ENCODE measurements around the gene MSANTD3. TPM values are rescaled to one million over a fixed set of nuclear protein-coding genes. Genes with fewer than 3 reads are reported as not detected.

MSANTD3 gene
- total RNA-seq, 2 experiments from 2014 or later, result 16.0 to 17.6 TPM

- no peak overlapping the region for H3K4me3 Mint-ChIP-seq
- H3K9me3 Mint-ChIP-seq, result no peaks in the 10 kb centered on the region
- H3K36me3 Mint-ChIP-seq, result no peaks in the 10 kb centered on the region
- H3K4me1 Mint-ChIP-seq, result no peaks in the 10 kb centered on the region
- H3K27me3 Mint-ChIP-seq, result no peaks in the 10 kb centered on the region
- no peak overlapping the region for H3K27ac Mint-ChIP-seq
- DNase-seq, result no peak
Observed at GRCh38 chr9:100499460-100499859, 72.5 kb downstream of the MSANTD3 start.

DNA sequence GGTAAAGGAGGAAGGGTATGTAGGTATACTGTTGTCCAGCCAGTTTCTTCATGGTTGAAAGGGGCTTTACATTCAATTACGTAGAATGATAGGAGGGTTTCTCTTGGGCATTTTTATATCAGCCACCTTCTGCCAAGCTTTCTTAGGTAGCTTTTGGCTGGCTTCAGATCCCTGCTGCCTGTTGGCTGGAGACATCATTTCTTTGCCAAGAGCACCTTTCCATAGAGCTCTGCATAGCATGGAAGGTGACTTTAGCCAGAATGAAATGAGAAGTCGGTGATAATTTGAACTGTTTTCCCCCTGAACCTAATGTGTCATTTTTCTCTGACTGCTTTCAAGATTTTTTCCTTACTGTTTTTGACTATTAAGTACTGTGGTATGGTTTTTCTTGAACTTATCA is 72.9 kb downstream of the MSANTD3 start:
- no peaks in the 10 kb centered on the region for H3K36me3 Mint-ChIP-seq
- no peak for DNase-seq
- H3K9me3 Mint-ChIP-seq, result no peaks in the 10 kb centered on the region
- no peak overlapping the region for H3K27ac Mint-ChIP-seq
- no peaks in the 10 kb centered on the region for H3K27me3 Mint-ChIP-seq
- no peaks in the 10 kb centered on the region for H3K4me1 Mint-ChIP-seq
- H3K4me3 Mint-ChIP-seq, result no peak overlapping the region

Other genes with a start within 250 kb of the MSANTD3 start
- 10 to 100 TPM; 37.0 to 39.0 TPM for gene TEX10, start 74.2 kb upstream of the MSANTD3 start, total RNA-seq
- gene TMEFF1, start 46.0 kb downstream of the MSANTD3 start, total RNA-seq, result under 1 TPM; 0.10 to 0.14 TPM
- under 1 TPM in 1 of 2 experiments, not detected in 1; 0.10 TPM for gene CAVIN4, start 150.9 kb downstream of the MSANTD3 start, total RNA-seq

All from activated naive CD8-positive, alpha-beta T cell treated with anti-CD3 and anti-CD28 coated beads for 36 hours (primary cell).